ENCODE data around the gene PRKAA1. TPM values are rescaled to one million over a fixed set of nuclear protein-coding genes. Genes with fewer than 3 reads are reported as not detected.

PRKAA1 gene
- total RNA-seq, 1 experiment from 2014 or later, result 178 TPM

GRCh38 chr5:40784027-40784653 is 14.0 kb downstream of the PRKAA1 start:
- H3K4me3 ChIP-seq, result no peak overlapping the region
- intact Hi-C loops (cut with micrococcal nuclease; ENCODE audit: unreplicated experiment), result no loop called here
- peaks cover 99% of the 10 kb centered on the region for H3K79me2 ChIP-seq (ENCODE audit: low read depth)
- no TSS peak for BruUV-seq (replicated peaks)
- TF ChIP-seq CTCF (conservative IDR thresholded peaks at IDR 0.05) (no peak), EZH2 (IDR thresholded peaks at IDR 0.05; ENCODE audit: low read depth) (no peak)
- H3K27ac ChIP-seq, result no peak overlapping the region; the same call in 1 of the 2 replicates
- POLR2A ChIA-PET (ENCODE audit: unreplicated experiment), result no interaction called here
- H3K9me3 ChIP-seq (ENCODE audit: insufficient read depth, low read depth), result peaks cover 11% of the 10 kb centered on the region
- no peak overlapping the region for H3K4me2 ChIP-seq
- no peak for DNase-seq
- H4K20me1 ChIP-seq (ENCODE audit: insufficient read depth), result peaks cover 80% of the 10 kb centered on the region
- H3F3A ChIP-seq (ENCODE audit: insufficient read depth, low read depth), result peaks cover 3% of the 10 kb centered on the region; the same call in 1 of the 2 replicates
- peaks cover 19% of the 10 kb centered on the region; the same call in 1 of the 2 replicates for H3K4me1 ChIP-seq (replicated peaks; ENCODE audit: insufficient read depth)
- H3K36me3 ChIP-seq (ENCODE audit: low read depth), result peaks cover 21% of the 10 kb centered on the region
- no peaks in the 10 kb centered on the region for H3K27me3 ChIP-seq (ENCODE audit: insufficient read depth, low read depth)
- CTCF ChIA-PET, result interaction anchor here (0.6 kb wide), 1 partner anchor 1164 kb away, joined by 6 read pairs; no protein-coding TSS in a partner anchor
- H2AFZ ChIP-seq, result no peak overlapping the region
- no peaks in the 10 kb centered on the region for H3K9me2 ChIP-seq (ENCODE audit: insufficient read depth)

- H2AFZ ChIP-seq, result no peak overlapping the region
- peaks cover 19% of the 10 kb centered on the region; the same call in 1 of the 2 replicates for H3K4me1 ChIP-seq (replicated peaks; ENCODE audit: insufficient read depth)
- no peak for DNase-seq
- H3K27me3 ChIP-seq (ENCODE audit: insufficient read depth, low read depth), result no peaks in the 10 kb centered on the region
- ChIA-PET CTCF (interaction anchor here (0.5 to 0.6 kb wide), 2 partner anchors 16 to 17 kb away, joined by 4 to 16 read pairs; no protein-coding TSS in a partner anchor), POLR2A (ENCODE audit: unreplicated experiment) (no interaction called here)
- intact Hi-C loops (cut with micrococcal nuclease; ENCODE audit: unreplicated experiment), result no loop called here
- H3K9me2 ChIP-seq (ENCODE audit: insufficient read depth), result no peaks in the 10 kb centered on the region
- H3K36me3 ChIP-seq (ENCODE audit: low read depth), result peaks cover 14% of the 10 kb centered on the region
- no peak overlapping the region for H3K4me2 ChIP-seq
- peaks cover 82% of the 10 kb centered on the region for H4K20me1 ChIP-seq (ENCODE audit: insufficient read depth)
- no TSS peak for BruUV-seq (replicated peaks)
- H3K79me2 ChIP-seq (ENCODE audit: low read depth), result peaks cover 88% of the 10 kb centered on the region
- no peaks in the 10 kb centered on the region for H3K9me3 ChIP-seq (ENCODE audit: insufficient read depth, low read depth)
- H3K27ac ChIP-seq, result no peak overlapping the region
- no peak overlapping the region for H3K4me3 ChIP-seq
- H3F3A ChIP-seq (ENCODE audit: insufficient read depth, low read depth), result peaks cover 3% of the 10 kb centered on the region; the same call in 1 of the 2 replicates
- TF ChIP-seq EZH2 (IDR thresholded peaks at IDR 0.05; ENCODE audit: low read depth), result no peak
- no peak for TF ChIP-seq CTCF (conservative IDR thresholded peaks at IDR 0.05)
Observed at GRCh38 chr5:40781843-40782409, 16.2 kb downstream of the PRKAA1 start.

- TF ChIP-seq EZH2 (IDR thresholded peaks at IDR 0.05; ENCODE audit: low read depth) (no peak), CTCF (conservative IDR thresholded peaks at IDR 0.05) (no peak)
- Histone ChIP-seq H3K36me3 (ENCODE audit: low read depth) (peaks cover 19% of the 10 kb centered on the region), H3K9me3 (ENCODE audit: insufficient read depth, low read depth) (no peaks in the 10 kb centered on the region), H3K4me2 (no peak overlapping the region), H3K27me3 (ENCODE audit: insufficient read depth, low read depth) (no peaks in the 10 kb centered on the region), H3K27ac (peak overlapping the region; percentile 12; the same call in 1 of the 2 replicates), H3F3A (ENCODE audit: insufficient read depth, low read depth) (peaks cover 13% of the 10 kb centered on the region), H3K4me1 (replicated peaks; ENCODE audit: insufficient read depth) (peaks cover 28% of the 10 kb centered on the region; the same call in 1 of the 2 replicates), H3K4me3 (no peak overlapping the region), H4K20me1 (ENCODE audit: insufficient read depth) (peaks cover 73% of the 10 kb centered on the region), H3K9me2 (ENCODE audit: insufficient read depth) (no peaks in the 10 kb centered on the region), H2AFZ (no peak overlapping the region), H3K79me2 (ENCODE audit: low read depth) (peaks cover 77% of the 10 kb centered on the region)
- intact Hi-C loops (cut with micrococcal nuclease; ENCODE audit: unreplicated experiment), result no loop called here
- DNase-seq, result no peak
- POLR2A ChIA-PET (ENCODE audit: unreplicated experiment), result no interaction called here
- no TSS peak for BruUV-seq (replicated peaks)
- CTCF ChIA-PET, result no interaction called here
Observed at GRCh38 chr5:40780858-40781257, 17.3 kb downstream of the PRKAA1 start.

Data from PC-9 (cell line).